SJSA1 (cell line): ENCODE results near the gene C10orf143. TPM values are rescaled to one million over a fixed set of nuclear protein-coding genes. Genes with fewer than 3 reads are reported as not detected.
"Not testable (repeated sequence)": the region's sequence is repeated elsewhere in the genome, so short reads cannot be mapped to it uniquely, and the experiment has no call there.

Experiments
- DNase-seq, 2 experiments: peaks; one replicate each; pipeline ENCODE4 v3.0.0-alpha.2; 2015 to 2020; ENCODE audit warnings: low spot score in 2 of 2, low read depth in 1 of 2
- H3K27ac ChIP-seq: fragments of 250-450 bp; sonication (Bioruptor Pico); 2 replicates; pipeline ENCODE4 v1.5.1; 2020; ENCODE audit warnings: mild to moderate bottlenecking, moderate library complexity
- H3K27me3 ChIP-seq: fragments of 250-450 bp; sonication (Bioruptor Pico); replicated peaks from 2 replicates; pipeline ENCODE4 v1.5.1; 2020; ENCODE audit warnings: mild to moderate bottlenecking, moderate library complexity
- H3K36me3 ChIP-seq: fragments of 250-450 bp; sonication (Bioruptor Pico); 2 replicates; pipeline ENCODE4 v1.5.1; 2020; ENCODE audit warnings: mild to moderate bottlenecking
- H3K4me1 ChIP-seq: fragments of 250-450 bp; sonication (Bioruptor Pico); replicated peaks from 2 replicates; pipeline ENCODE4 v1.6.1; 2021; ENCODE audit warnings: mild to moderate bottlenecking
- H3K4me3 ChIP-seq: fragments of 250-450 bp; sonication (Bioruptor Pico); 2 replicates; pipeline ENCODE4 v1.5.1; 2020; ENCODE audit warnings: mild to moderate bottlenecking
- H3K9me3 ChIP-seq: fragments of 250-450 bp; sonication (Bioruptor Pico); replicated peaks from 2 replicates; pipeline ENCODE4 v1.5.1; 2020; ENCODE audit warnings: mild to moderate bottlenecking
- total RNA-seq: library from RNA; depleted of rRNA; stranded (reverse); fragments of >200 nt; shearing (Covaris generic); gene quantifications from 2 replicates; pipeline ENCODE4 v1.2.3, GENCODE V29; 2014

C10orf143 gene
- total RNA-seq, 1 experiment from 2014 or later, result 0.16 TPM

GRCh38 chr10:130028465-130028819, 82.2 kb downstream of the C10orf143 start:
- no peak overlapping the region for H3K27ac ChIP-seq
- H3K4me3 ChIP-seq, result no peak overlapping the region
- no peaks in the 10 kb centered on the region; the same call in 1 of the 2 replicates for H3K9me3 ChIP-seq
- H3K4me1 ChIP-seq, result no peaks in the 10 kb centered on the region
- DNase-seq, result no peak
- no peaks in the 10 kb centered on the region for H3K27me3 ChIP-seq
- H3K36me3 ChIP-seq, result no peaks in the 10 kb centered on the region

- H3K4me1 ChIP-seq, result no peaks in the 10 kb centered on the region
- no peak overlapping the region for H3K27ac ChIP-seq
- DNase-seq, result no peak
- no peaks in the 10 kb centered on the region for H3K36me3 ChIP-seq
- H3K9me3 ChIP-seq, result no peaks in the 10 kb centered on the region; the same call in 1 of the 2 replicates
- H3K27me3 ChIP-seq, result no peaks in the 10 kb centered on the region
- no peak overlapping the region for H3K4me3 ChIP-seq
Observed at GRCh38 chr10:130027716-130028464, 82.7 kb downstream of the C10orf143 start.

DNA sequence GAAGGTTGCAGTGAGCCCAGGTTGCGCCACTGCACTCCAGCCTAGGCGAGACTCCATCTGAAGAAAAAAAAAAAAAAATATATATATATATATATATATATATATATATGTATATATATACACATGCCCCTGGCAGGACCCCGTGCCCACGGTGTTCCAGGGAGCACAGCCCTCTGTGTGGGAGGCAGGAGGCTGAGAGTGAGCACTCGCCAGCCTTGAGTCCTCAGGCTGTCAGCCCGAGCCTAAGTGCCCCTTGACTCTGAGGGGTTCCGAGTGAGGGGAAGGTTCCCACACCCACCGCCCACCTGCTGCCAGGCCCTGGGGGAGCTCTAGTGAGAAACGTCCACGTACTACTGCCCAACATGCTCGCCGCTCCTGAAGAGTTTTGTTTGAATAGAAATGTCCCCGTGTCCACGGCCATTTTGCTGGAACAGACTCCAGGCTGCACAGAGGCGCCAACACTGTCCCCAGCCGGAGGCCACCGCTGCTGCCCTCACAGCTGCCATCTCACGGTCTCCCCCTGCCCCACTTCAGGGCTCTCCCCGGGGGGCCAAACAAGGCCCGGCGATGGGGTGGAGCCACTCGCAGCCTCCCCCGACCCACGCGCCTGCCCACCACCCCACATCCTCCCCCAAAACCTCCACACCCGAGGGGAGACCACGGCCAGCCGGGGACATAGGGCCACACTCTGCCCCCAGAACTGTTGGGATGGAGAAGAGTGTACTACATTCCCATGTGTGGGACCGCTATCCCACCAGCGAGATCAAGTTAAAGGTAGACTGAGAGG, 83.8 kb downstream of the C10orf143 start:
- Histone ChIP-seq H3K27ac (no peak overlapping the region), H3K36me3 (no peaks in the 10 kb centered on the region)
- no peak for DNase-seq

DNA sequence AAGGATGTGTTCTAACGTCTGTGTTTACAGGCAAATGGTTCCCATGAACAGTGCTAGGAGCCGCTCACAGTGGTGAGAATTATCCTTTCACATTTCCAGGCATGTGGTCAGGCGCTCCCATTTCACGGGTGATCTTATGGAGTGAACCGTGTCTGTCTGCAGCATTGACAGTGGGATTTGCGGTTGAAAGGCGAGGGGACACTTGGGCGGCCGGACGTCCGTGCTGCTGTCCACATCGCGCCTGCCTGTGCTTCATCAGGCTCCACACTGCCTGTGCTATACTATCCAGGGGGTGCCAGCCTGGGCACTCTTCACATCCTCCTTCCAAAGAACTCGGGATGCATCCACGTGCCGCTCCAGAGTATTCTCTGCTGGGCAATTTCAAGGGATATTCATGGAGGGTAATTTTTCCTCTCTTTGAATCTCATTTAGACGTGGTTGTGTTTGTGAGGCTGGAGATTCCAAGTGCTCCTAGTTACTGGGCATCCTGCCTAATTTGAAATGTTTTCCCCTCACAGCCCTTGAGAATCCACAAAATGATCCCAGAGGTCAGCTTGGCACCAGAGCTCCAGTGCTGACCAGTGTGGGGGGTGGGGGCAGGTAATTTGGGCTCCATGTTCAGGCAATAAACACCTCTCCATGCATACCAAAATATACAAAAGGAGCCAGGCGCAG, 84.7 kb downstream of the C10orf143 start:
- H3K4me3 ChIP-seq, result no peak overlapping the region
- no peaks in the 10 kb centered on the region; the same call in 1 of the 2 replicates for H3K9me3 ChIP-seq
- no peaks in the 10 kb centered on the region for H3K27me3 ChIP-seq
- no peaks in the 10 kb centered on the region for H3K4me1 ChIP-seq
- no peaks in the 10 kb centered on the region for H3K36me3 ChIP-seq
- DNase-seq, result no peak
- H3K27ac ChIP-seq, result no peak overlapping the region

More for the DNA sequence above, 83.8 kb downstream of the C10orf143 start:
- no peaks in the 10 kb centered on the region for H3K27me3 ChIP-seq
- H3K9me3 ChIP-seq, result no peaks in the 10 kb centered on the region; the same call in 1 of the 2 replicates
- no peaks in the 10 kb centered on the region for H3K4me1 ChIP-seq
- no peak overlapping the region for H3K4me3 ChIP-seq

DNA sequence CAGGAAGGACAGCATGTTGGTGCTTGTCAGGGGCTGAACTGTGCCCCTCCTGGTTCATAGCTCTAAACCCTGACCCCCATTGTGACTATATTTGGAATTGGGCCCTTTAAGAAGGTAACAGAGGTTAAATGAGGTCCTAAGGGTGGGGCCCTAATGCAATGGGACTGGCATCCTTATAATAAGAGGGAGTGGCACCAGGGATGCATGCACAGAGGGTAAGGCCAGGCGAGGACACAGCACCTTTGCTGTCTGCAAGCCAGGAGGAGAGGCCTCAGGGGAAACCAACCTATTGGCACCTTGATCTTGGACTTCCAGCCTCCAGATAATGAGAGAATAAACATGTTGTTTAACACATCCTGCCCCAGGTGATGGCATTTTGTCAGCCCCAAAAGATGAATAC, 85.3 kb downstream of the C10orf143 start:
- Histone ChIP-seq H3K27me3 (no peaks in the 10 kb centered on the region), H3K27ac (no peak overlapping the region), H3K9me3 (no peaks in the 10 kb centered on the region; the same call in 1 of the 2 replicates), H3K4me1 (no peaks in the 10 kb centered on the region), H3K36me3 (no peaks in the 10 kb centered on the region), H3K4me3 (no peak overlapping the region)
- no peak for DNase-seq

- no peak overlapping the region for H3K27ac ChIP-seq
- no peak overlapping the region for H3K4me3 ChIP-seq
- no peaks in the 10 kb centered on the region; the same call in 1 of the 2 replicates for H3K9me3 ChIP-seq
- no peaks in the 10 kb centered on the region for H3K36me3 ChIP-seq
- H3K4me1 ChIP-seq, result no peaks in the 10 kb centered on the region
- no peak for DNase-seq
- H3K27me3 ChIP-seq, result no peaks in the 10 kb centered on the region
Observed at GRCh38 chr10:130024779-130025325, 85.8 kb downstream of the C10orf143 start.

DNA sequence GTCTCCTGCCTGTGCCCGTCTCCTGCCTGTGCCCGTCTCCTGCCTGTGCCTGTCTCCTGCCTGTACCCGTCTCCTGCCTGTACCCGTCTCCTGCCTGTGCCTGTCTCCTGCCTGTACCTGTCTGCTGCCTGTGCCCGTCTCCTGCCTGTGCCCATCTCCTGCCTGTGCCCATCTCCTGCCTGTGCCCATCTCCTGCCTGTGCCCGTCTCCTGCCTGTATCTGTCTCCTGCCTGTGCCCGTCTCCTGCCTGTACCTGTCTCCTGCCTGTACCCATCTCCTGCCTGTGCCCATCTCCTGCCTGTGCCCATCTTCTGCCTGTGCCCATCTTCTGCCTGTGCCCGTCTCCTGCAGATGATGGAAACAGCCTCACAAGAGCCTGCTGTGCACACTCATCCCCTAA, 86.3 kb downstream of the C10orf143 start:
- not testable (repeated sequence) for H3K36me3 ChIP-seq, H3K27ac ChIP-seq, H3K27me3 ChIP-seq, H3K4me1 ChIP-seq, H3K4me3 ChIP-seq, H3K9me3 ChIP-seq, DNase-seq

DNA sequence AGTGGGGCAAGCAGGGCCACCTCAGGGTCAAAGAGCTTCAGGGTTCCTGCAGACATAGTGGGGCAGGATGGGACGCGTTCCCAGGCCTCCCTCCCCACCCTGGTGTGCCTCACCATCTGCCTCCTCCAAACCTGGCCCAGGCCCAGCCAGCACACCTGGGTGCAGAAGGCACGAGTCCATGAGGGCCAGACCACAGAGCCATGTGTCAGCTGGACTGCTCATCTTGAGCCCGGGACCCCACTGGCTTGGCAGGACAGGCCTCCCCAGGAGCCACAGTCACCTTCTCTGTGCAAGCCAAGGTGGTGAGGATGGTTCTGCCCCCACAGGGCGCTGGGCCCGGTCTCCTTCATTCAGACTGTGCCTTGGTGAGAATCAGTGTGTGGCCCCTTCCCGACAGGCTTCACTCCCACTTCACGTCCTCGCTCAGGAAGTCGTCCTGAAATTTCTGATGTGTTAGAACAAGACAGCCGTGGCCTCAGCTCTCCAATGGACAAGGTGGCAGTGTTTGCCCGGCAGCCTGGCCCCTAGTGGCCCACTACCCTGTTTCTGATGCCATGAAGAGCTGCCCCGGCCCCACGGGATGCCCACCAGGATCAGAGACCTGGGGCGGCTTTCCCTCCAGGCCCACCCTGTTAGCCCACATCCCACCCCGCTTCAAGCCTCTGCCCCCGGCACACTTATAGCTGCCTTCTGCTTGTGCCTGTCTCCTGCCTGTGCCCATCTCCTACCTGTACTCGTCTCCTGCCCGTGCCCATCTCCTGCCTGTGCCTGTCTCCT, 87.0 kb downstream of the C10orf143 start:
- no peak for DNase-seq
- Histone ChIP-seq H3K4me3 (no peak overlapping the region), H3K4me1 (no peaks in the 10 kb centered on the region), H3K27ac (no peak overlapping the region), H3K27me3 (no peaks in the 10 kb centered on the region), H3K9me3 (no peaks in the 10 kb centered on the region), H3K36me3 (no peaks in the 10 kb centered on the region)

DNA sequence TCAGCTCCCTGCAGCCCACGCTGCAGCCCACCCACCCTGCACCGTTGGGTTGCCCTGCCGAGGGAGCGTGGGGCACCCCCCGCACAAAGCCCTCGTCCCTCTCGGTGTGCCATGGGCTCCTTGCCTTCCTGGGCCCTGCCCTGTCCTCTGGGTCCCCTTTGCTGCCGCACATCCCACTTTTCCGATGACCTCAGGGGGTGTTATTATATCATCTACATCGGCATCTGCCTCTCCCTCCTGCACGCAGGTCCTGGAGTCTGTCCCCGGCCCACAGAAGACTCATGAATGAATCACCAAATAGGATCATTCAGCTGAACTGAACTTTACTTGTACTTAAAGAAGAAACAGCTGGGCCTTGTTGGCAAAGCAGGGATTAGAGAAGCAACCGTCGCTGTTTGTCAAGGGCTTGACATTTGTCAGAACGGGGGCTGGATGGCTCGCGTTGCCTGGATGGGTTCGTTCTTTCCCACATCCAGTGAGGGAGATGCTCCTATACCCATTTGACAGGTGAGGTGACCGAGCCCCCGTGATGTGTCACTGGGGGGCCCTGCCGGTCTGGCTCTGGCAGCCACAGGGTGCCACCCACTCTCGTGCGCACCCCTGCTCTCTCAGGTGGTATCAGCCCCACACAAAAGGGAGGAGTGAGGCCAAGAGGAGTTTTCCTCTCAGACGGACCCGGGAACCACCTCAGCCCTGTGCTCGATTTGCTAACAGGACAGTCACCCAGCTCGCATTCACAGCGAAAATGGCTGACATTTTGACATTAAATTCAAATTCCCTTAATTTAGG, 87.9 kb downstream of the C10orf143 start:
- Histone ChIP-seq H3K27ac (no peak overlapping the region), H3K36me3 (no peaks in the 10 kb centered on the region), H3K27me3 (no peaks in the 10 kb centered on the region), H3K4me3 (no peak overlapping the region), H3K4me1 (no peaks in the 10 kb centered on the region), H3K9me3 (no peaks in the 10 kb centered on the region)
- DNase-seq, result no peak

GRCh38 chr10:130022086-130022485, 88.5 kb downstream of the C10orf143 start:
- H3K4me3 ChIP-seq, result no peak overlapping the region
- H3K4me1 ChIP-seq, result no peaks in the 10 kb centered on the region

DNA sequence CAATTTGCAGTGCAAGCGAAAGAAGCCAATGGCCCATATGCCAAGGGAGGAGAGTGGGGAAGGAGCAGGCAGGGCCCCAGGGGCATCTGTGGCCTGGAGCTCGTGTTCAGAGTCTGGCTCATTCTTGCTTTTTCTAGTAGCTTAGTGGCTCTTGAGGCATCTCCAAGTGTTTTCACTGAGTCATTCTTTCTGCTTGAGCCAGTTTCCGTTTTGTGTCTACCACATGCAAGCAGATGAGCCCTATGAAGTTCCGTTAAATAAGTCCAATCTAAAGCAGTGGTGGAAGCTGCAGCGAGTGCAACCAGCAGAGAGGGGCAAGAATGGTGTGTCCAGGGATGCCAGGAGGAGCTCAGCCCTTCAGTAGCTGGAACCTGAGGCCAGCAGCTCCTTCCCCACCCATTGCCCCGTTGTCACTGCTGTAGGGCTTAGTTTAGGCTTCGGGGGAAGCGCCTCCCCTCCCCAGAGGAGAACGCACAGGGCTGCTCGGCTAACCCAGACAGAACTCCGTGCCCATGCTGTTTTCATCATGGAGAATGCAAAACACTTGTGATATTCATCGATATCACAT, 89.2 kb downstream of the C10orf143 start:
- Histone ChIP-seq H3K4me1 (no peaks in the 10 kb centered on the region), H3K27me3 (no peaks in the 10 kb centered on the region)

More at GRCh38 chr10:130022086-130022485, 88.5 kb downstream of the C10orf143 start:
- peak in 1 of 2 experiments; percentile 20 for DNase-seq
- Histone ChIP-seq H3K36me3 (no peaks in the 10 kb centered on the region), H3K27me3 (no peaks in the 10 kb centered on the region), H3K27ac (no peak overlapping the region), H3K9me3 (no peaks in the 10 kb centered on the region)

DNA sequence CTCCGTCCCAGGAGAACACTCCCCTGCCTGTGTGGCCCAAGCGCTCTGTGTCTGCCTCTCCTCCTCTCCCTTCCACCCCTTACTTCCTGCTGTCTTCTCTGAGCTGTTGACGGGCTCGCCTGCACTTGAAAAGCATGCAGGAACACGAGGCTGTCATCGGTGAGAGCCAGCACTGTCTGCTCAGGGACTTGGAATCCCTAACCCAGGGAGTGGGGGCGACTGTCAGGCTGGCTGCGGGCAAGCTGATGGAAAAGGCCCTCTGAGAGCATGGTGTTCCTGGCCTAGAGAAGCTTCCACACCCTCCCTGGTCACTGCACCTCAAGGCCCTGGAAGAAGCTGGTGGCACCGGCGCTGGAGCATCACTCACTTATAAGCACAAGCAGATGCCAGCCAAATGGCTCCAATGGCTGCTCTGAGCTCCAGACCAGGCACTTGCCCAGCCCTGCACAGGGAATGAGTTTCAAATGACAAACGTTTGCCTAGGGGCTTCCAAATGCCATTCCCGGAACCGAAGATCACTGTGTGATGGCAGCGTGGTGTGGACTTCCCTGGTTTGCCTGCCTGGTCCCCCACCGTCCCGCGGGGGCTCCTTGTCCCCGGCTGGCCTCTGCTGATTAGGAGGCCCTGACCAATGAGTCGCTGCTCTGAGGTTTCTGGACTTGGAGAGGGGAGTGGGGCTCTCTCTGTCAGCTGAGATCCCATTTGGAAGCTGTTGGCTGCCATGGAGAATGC, 89.8 kb downstream of the C10orf143 start:
- Histone ChIP-seq H3K36me3 (no peaks in the 10 kb centered on the region), H3K4me1 (no peaks in the 10 kb centered on the region), H3K4me3 (no peak overlapping the region), H3K9me3 (no peaks in the 10 kb centered on the region), H3K27me3 (no peaks in the 10 kb centered on the region), H3K27ac (no peak overlapping the region)
- DNase-seq, result peak in 1 of 2 experiments; percentile 42

More for the DNA sequence above, 89.2 kb downstream of the C10orf143 start:
- no peak for DNase-seq
- H3K4me3 ChIP-seq, result no peak overlapping the region
- no peaks in the 10 kb centered on the region for H3K9me3 ChIP-seq
- no peak overlapping the region for H3K27ac ChIP-seq
- no peaks in the 10 kb centered on the region for H3K36me3 ChIP-seq
